DMS79 treated with DMSO at 0.1 percent for 48 hours (cell line): Measurements from ENCODE around the gene ZNF684.
A peak's percentile ranks its signal among the peaks of the same experiment; 100 is the strongest.
"Not testable (repeated sequence)": the region's sequence is repeated elsewhere in the genome, so short reads cannot be mapped to it uniquely, and the experiment has no call there.

Source experiments
- DNase-seq: peaks from one replicate; lab custom pipeline; 2025; lab: John Stamatoyannopoulos, UW

ZNF684 gene

GRCh38 chr1:40574805-40575204, 43.4 kb downstream of the ZNF684 start:
- not testable (repeated sequence) for DNase-seq

DNA sequence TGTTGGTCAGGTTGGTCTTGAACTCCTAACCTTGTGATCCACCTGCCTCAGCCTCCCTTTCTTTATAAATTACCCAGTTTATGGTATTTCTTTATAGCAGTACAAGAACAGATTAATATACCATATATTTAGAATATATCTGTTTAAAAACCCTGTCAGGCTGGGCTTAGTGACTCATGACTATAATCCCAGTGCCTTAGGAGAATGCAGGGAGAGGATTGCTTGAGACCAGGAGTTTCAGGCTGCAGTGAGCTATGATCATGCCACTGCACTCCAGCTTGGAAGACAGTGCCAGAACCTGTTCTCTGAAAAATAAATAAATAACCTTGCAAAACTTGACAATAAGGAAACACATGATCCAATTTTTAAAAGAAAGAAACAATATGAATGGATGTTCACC, 43.9 kb downstream of the ZNF684 start:
- DNase-seq: no peak

DNA sequence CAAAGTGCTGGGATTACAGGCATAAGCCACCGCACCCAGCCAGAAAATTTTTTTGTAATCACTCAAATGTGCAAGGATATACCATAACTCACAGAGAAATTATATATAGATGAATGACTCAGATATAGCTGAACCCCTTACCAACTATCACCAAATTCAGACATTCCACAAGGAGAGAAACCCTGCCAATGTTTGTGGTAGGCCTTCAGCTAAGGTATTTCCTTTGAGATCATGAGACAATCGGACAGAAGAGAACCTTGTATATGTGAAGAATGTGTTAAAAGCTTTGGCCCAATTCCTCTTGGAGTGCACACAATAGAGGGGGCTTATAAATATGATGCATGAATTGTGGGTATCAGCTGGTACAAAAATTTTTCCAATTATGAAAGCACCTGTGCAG, 50.7 kb downstream of the ZNF684 start:
- no peak for DNase-seq

GRCh38 chr1:40583980-40584379, 52.5 kb downstream of the ZNF684 start:
- no peak for DNase-seq

DNA sequence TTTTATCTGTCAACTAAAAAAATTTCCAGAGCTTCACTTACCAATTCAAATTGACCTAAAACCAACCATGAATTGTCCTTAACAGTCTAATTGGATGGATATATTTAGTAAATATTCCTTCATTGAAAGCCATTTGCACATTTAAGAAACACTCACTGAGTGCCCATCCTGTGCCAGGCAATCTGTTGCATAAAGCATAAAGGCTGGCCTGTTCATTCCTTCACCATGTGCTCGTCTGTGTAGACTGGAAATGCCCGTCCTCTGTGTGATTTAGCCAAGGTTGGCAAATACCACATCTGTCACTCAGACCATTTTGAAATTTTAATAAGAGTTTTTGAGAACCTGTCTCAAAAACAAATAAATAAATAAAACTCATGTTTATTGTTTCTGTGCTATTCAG, 57.1 kb downstream of the ZNF684 start:
- no peak for DNase-seq

GRCh38 chr1:40592107-40592803, 60.8 kb downstream of the ZNF684 start:
- no peak for DNase-seq

DNA sequence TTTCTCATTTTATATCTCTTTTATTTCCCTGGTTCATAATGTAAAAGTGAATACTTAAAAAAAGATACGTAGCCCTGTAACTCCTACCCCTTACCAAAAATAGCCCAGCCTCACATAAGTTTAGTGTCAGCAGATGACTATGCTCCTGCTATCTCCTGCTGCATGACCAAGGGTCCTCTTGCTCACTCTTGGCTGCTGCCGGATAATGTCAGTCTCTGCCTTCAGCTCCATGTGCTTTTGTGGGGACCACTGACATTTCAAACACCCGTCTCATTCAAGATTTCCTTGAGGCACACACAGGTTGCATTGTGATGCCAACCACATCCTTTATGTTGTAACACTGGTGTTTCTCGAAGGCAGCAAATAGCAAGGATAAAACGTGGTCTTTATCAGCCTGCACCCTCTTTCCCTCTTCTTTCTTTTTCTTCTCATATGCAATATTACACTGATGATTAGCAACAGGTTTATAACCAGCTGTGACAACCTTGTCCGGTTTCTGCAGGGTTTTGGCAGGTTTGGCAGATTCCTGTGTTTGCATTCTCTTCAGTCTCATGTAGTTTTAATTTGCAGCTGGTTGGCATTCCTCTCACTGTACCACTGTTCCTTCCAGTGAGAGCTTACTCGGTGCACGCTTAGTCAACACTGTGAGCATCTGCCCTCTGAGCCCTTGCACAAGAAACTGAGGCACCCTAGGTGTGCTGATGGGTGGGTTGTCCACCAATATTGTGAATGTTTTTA, 62.2 kb downstream of the ZNF684 start:
- DNase-seq: peak; percentile 53

GRCh38 chr1:40594187-40594531, 62.7 kb downstream of the ZNF684 start:
- DNase-seq: peak; percentile 81

DNA sequence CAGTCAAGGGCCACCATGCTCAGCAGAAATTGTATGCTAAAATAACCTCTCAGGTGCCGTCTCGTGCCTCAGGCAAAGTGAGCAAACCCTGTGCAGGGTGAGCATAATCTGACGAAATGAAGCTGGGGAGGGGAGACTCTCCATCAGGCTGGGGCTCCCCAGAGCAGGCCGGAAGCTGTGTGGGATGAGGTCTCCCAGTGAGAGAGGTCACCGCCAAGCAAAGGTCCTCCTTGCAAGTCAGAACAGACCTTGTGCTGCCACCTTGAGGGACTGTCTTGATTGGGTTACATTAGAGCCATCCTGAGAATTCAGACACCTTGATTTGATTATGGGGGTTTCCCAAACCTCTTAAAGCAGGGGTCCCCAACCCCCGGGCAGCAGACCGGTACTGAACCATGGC, 64.2 kb downstream of the ZNF684 start:
- DNase-seq: no peak
